OCI-LY1 (cell line): Measurements from ENCODE around the gene KCNH2.

Experiments
- H2AFZ ChIP-seq: fragments of 200-600 bp; sonication (generic), shearing (Covaris generic); 2 replicates; pipeline ENCODE4 v1.6.0; 2014; ENCODE audit warnings: antibody characterized with exemption, mild to moderate bottlenecking, low read length
- H3F3A ChIP-seq: fragments of 200-600 bp; sonication (generic), shearing (Covaris generic); 2 replicates; pipeline ENCODE4 v1.6.0; 2014; ENCODE audit warnings: mild to moderate bottlenecking, antibody characterized with exemption, low read length, moderate library complexity; ENCODE audit not compliant: insufficient read depth
- H3K27ac ChIP-seq: fragments of 200-600 bp; sonication (generic); 2 replicates; pipeline ENCODE4 v1.5.1; 2014; ENCODE audit warnings: low read length, mixed run types, mild to moderate bottlenecking, low read depth; ENCODE audit not compliant: poor library complexity, severe bottlenecking
- H3K27me3 ChIP-seq: fragments of 200-600 bp; sonication (generic); 2 replicates; pipeline ENCODE4 v1.6.0; 2014; ENCODE audit warnings: antibody characterized with exemption, mild to moderate bottlenecking, low read length, moderate library complexity; ENCODE audit not compliant: insufficient read depth
- H3K36me3 ChIP-seq: fragments of 200-600 bp; sonication (generic); 2 replicates; pipeline ENCODE4 v1.6.1; 2014; ENCODE audit warnings: mild to moderate bottlenecking, antibody characterized with exemption, low read length, moderate library complexity, mixed read lengths; ENCODE audit not compliant: insufficient read depth
- H3K4me1 ChIP-seq: fragments of 200-600 bp; sonication (generic); 2 replicates; pipeline ENCODE4 v1.5.1; 2014; ENCODE audit warnings: mild to moderate bottlenecking, low read length, moderate library complexity; ENCODE audit not compliant: insufficient read depth, severe bottlenecking
- H3K4me2 ChIP-seq: fragments of 200-600 bp; sonication (generic), shearing (Covaris generic); 2 replicates; pipeline ENCODE4 v1.6.1; 2014; ENCODE audit warnings: low read length
- H3K4me3 ChIP-seq: fragments of 200-600 bp; sonication (generic); 2 replicates; pipeline ENCODE4 v1.5.1; 2014; ENCODE audit warnings: low read length, low read depth, mild to moderate bottlenecking, mixed read lengths; ENCODE audit not compliant: poor library complexity, severe bottlenecking
- H3K79me2 ChIP-seq: fragments of 200-600 bp; shearing (Covaris generic); 2 replicates; pipeline ENCODE4 v1.6.1; 2016; ENCODE audit warnings: mixed run types, low read length, mixed read lengths; ENCODE audit not compliant: insufficient read depth
- H3K9ac ChIP-seq: fragments of 200-600 bp; sonication (generic), shearing (Covaris generic); 2 replicates; pipeline ENCODE4 v1.6.1; 2014; ENCODE audit warnings: mild to moderate bottlenecking, low read length, mixed read lengths
- H3K9me2 ChIP-seq: fragments of 200-600 bp; sonication (generic), shearing (Covaris generic); 2 replicates; pipeline ENCODE4 v1.6.1; 2014; ENCODE audit warnings: low read depth, mild to moderate bottlenecking, low read length, mixed read lengths
- H3K9me3 ChIP-seq: fragments of 200-600 bp; shearing (Covaris generic); 2 replicates; pipeline ENCODE4 v1.6.1; 2014; ENCODE audit warnings: low read length, mixed read lengths
- H4K20me1 ChIP-seq: fragments of 200-600 bp; sonication (generic), shearing (Covaris generic); 2 replicates; pipeline ENCODE4 v1.6.0; 2016; ENCODE audit warnings: mild to moderate bottlenecking, low read length; ENCODE audit not compliant: insufficient read depth
- EZH2 ChIP-seq: fragments of 200-600 bp; sonication (generic), shearing (Covaris generic); IDR thresholded peaks from 2 replicates; pipeline ENCODE4 v1.8.0; 2017; ENCODE audit warnings: borderline replicate concordance, mixed run types, mild to moderate bottlenecking, antibody characterized with exemption, low read length, moderate library complexity, mixed read lengths
- TF ChIP-seq, protein P1 (sequence below): fragments of 200-600 bp; sonication (generic), shearing (Covaris generic); IDR thresholded peaks from 2 replicates; pipeline ENCODE4 v1.5.1; 2017; ENCODE audit warnings: mild to moderate bottlenecking, antibody characterized with exemption, low read length, moderate library complexity, mixed read lengths

KCNH2 gene

GRCh38 chr7:150992051-150992640 is 14.0 kb upstream of the KCNH2 start:
- TF ChIP-seq, protein P1, sequence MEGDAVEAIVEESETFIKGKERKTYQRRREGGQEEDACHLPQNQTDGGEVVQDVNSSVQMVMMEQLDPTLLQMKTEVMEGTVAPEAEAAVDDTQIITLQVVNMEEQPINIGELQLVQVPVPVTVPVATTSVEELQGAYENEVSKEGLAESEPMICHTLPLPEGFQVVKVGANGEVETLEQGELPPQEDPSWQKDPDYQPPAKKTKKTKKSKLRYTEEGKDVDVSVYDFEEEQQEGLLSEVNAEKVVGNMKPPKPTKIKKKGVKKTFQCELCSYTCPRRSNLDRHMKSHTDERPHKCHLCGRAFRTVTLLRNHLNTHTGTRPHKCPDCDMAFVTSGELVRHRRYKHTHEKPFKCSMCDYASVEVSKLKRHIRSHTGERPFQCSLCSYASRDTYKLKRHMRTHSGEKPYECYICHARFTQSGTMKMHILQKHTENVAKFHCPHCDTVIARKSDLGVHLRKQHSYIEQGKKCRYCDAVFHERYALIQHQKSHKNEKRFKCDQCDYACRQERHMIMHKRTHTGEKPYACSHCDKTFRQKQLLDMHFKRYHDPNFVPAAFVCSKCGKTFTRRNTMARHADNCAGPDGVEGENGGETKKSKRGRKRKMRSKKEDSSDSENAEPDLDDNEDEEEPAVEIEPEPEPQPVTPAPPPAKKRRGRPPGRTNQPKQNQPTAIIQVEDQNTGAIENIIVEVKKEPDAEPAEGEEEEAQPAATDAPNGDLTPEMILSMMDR = no peak
- TF ChIP-seq EZH2 = no peak
- Histone ChIP-seq H3K9me3 (peaks cover 4% of the 10 kb centered on the region; the same call in 1 of the 2 replicates), H3K4me1 (peaks cover 5% of the 10 kb centered on the region), H3K27me3 (peaks cover 21% of the 10 kb centered on the region; the same call in 1 of the 2 replicates), H2AFZ (no peak overlapping the region), H3K36me3 (no peaks in the 10 kb centered on the region; the same call in 1 of the 2 replicates), H3K4me2 (no peak overlapping the region), H3K27ac (no peak overlapping the region), H4K20me1 (no peaks in the 10 kb centered on the region), H3F3A (no peaks in the 10 kb centered on the region), H3K9ac (no peak overlapping the region), H3K4me3 (no peak overlapping the region), H3K79me2 (no peaks in the 10 kb centered on the region), H3K9me2 (no peaks in the 10 kb centered on the region)

DNA sequence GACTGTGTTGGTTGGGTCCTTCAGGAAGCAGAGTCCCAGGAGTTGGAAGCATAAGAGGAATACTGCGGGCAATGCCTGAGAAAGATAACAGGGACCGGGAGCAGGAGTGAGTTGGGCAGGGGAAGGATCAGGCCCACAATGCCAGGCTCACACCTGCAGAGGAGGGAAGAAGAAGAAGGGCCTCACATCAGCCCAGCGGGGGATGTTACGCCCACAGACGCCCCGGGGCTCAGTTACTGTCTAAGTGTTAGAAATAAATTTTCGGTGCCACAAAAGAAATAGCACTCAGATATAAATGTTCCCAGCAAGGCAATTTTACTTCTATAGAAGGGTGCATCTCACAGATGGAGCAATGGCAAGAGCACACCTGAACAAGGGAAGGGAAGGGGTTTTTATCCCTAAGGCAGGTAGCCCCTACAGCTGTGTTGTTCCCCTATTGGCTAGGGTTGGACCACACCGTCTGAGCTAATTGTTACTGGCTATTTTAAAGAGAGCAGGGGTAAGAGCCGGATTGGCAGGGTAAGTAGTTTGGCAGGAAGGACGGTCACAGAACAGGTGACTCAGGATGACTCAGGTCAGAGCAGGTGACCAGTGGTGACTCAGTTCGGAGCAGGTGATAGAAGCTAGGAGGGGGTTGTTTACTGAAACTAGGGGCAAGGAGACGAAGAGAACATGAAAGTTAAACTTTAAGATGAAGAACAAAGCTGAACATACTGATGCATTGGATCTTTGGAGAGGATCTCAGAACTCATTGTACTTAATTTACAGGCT is 12.5 kb upstream of the KCNH2 start, which contains the start of gene NOS3:
Gene NOS3, plus strand, starts transcription at position 602 of the 771 bp plus-strand sequence. CDS start 2,787 bp downstream, outside the sequence.
- H3F3A ChIP-seq = no peaks in the 10 kb centered on the region

GRCh38 chr7:150989456-150989855 is 11.3 kb upstream of the KCNH2 start:
- H3K9me3 ChIP-seq = peaks cover 4% of the 10 kb centered on the region; the same call in 1 of the 2 replicates
- H4K20me1 ChIP-seq = no peaks in the 10 kb centered on the region
- H3K9me2 ChIP-seq = no peaks in the 10 kb centered on the region
- no peak overlapping the region for H2AFZ ChIP-seq
- H3K4me1 ChIP-seq = peaks cover under 1% of the 10 kb centered on the region
- no peak overlapping the region for H3K27ac ChIP-seq
- H3K79me2 ChIP-seq = no peaks in the 10 kb centered on the region
- H3F3A ChIP-seq = no peaks in the 10 kb centered on the region
- TF ChIP-seq, protein P1 = no peak
- TF ChIP-seq EZH2 = no peak
- no peaks in the 10 kb centered on the region; the same call in 1 of the 2 replicates for H3K36me3 ChIP-seq
- H3K4me3 ChIP-seq = no peak overlapping the region
- H3K27me3 ChIP-seq = peaks cover 21% of the 10 kb centered on the region; the same call in 1 of the 2 replicates
- H3K4me2 ChIP-seq = no peak overlapping the region
- no peak overlapping the region for H3K9ac ChIP-seq

More for the DNA sequence above, 12.5 kb upstream of the KCNH2 start, which contains the start of gene NOS3:
- no peak within 1 kb of the TSS for H2AFZ ChIP-seq
- peaks cover 4% of the 10 kb centered on the region; the same call in 1 of the 2 replicates for H3K9me3 ChIP-seq
- no peaks in the 10 kb centered on the region; the same call in 1 of the 2 replicates for H3K36me3 ChIP-seq
- no peak within 1 kb of the TSS for H3K4me3 ChIP-seq
- no peaks in the 10 kb centered on the region for H3K9me2 ChIP-seq
- TF ChIP-seq, protein P1 = no peak
- no peak for TF ChIP-seq EZH2
- no peak within 1 kb of the TSS for H3K9ac ChIP-seq
- peaks cover 21% of the 10 kb centered on the region; the same call in 1 of the 2 replicates for H3K27me3 ChIP-seq
- no peak within 1 kb of the TSS for H3K4me2 ChIP-seq
- H4K20me1 ChIP-seq = no peaks in the 10 kb centered on the region
- peaks cover 5% of the 10 kb centered on the region for H3K4me1 ChIP-seq
- H3K79me2 ChIP-seq = no peaks in the 10 kb centered on the region
- H3K27ac ChIP-seq = no peak within 1 kb of the TSS
